HEK293 (cell line): ENCODE results near the gene NR1H2.

Experiments used
- CTCF ChIA-PET: fragments of 350-600 bp; formaldehyde crosslinking; extraction: SDS; loops from one replicate; lab custom pipeline; 2021; ENCODE audit warnings: antibody characterized with exemption; lab: Yijun Ruan, JAX
- POLR2A ChIA-PET: fragments of 300-600 bp; formaldehyde crosslinking; extraction: SDS; loops from one replicate; lab custom pipeline; 2020; ENCODE audit warnings: antibody characterized with exemption, inconsistent platforms; lab: Yijun Ruan, JAX
- H3K27ac ChIP-seq: fragments of 200-500 bp; sonication (Bioruptor generic); 2 replicates; pipeline ENCODE4 v1.5.1; 2014; ENCODE audit warnings: low read depth, low read length, control low read depth, inconsistent platforms; ENCODE audit errors: extremely low read depth
- H3K36me3 ChIP-seq, 2 experiments: fragments of 200-500 bp in 1 of 2; sonication (Bioruptor generic) in 1 of 2; 1 replicate in 1 of 2; 2 replicates in 1 of 2; pipeline ENCODE4 v1.5.1; 2014 to 2017; ENCODE audit warnings: inconsistent platforms in 2 of 2, low read length in 2 of 2; ENCODE audit not compliant: control insufficient read depth in 2 of 2, insufficient read depth in 1 of 2
- H3K4me1 ChIP-seq: fragments of 200-500 bp; sonication (Bioruptor generic); 2 replicates; pipeline ENCODE4 v1.5.1; 2014; ENCODE audit warnings: mild to moderate bottlenecking, low read length, inconsistent platforms; ENCODE audit not compliant: control insufficient read depth, insufficient read depth
- H3K4me3 ChIP-seq: 2 replicates; pipeline ENCODE4 v1.5.1; 2011; ENCODE audit warnings: low read depth, mild to moderate bottlenecking, control low read depth, low read length, moderate library complexity
- H3K9me3 ChIP-seq: fragments of 200-500 bp; sonication (Bioruptor generic); 2 replicates; pipeline ENCODE4 v1.5.1; 2014; ENCODE audit warnings: low read depth, low read length, inconsistent platforms; ENCODE audit not compliant: control insufficient read depth, insufficient read depth
- BCL11A ChIP-seq: fragments of 450-650 bp; formaldehyde crosslinking; IDR thresholded peaks from 2 replicates; pipeline ENCODE4 v1.5.1; 2016; ENCODE audit warnings: low read depth, missing biosample characterization, missing genetic modification characterization
- BCL11B ChIP-seq: fragments of 450-650 bp; formaldehyde crosslinking; IDR thresholded peaks from 2 replicates; pipeline ENCODE4 v1.5.1; 2016; ENCODE audit warnings: low read depth, missing biosample characterization, missing genetic modification characterization
- EGR2 ChIP-seq: fragments of 450-650 bp; formaldehyde crosslinking; IDR thresholded peaks from 2 replicates; pipeline ENCODE4 v1.5.1; 2016; ENCODE audit warnings: low read depth, missing biosample characterization, missing genetic modification characterization
- KLF9 ChIP-seq: fragments of 450-650 bp; formaldehyde crosslinking; IDR thresholded peaks from 2 replicates; pipeline ENCODE4 v1.5.1; 2016; ENCODE audit warnings: missing biosample characterization, missing genetic modification characterization, low read depth
- SCRT1 ChIP-seq: fragments of 450-650 bp; formaldehyde crosslinking; IDR thresholded peaks from 2 replicates; pipeline ENCODE4 v1.5.1; 2016; ENCODE audit warnings: missing biosample characterization, missing genetic modification characterization, borderline replicate concordance
- SETDB1 ChIP-seq: IDR thresholded peaks from one replicate; pipeline ENCODE4 v1.6.1; 2017; ENCODE audit warnings: mild to moderate bottlenecking, low read length, moderate library complexity, mixed read lengths; ENCODE audit not compliant: insufficient read length
- ZBTB1 ChIP-seq: fragments of 450-650 bp; formaldehyde crosslinking; IDR thresholded peaks from 2 replicates; pipeline ENCODE4 v1.5.1; 2016; ENCODE audit warnings: missing biosample characterization, missing genetic modification characterization
- ZBTB7A ChIP-seq: fragments of 450-650 bp; formaldehyde crosslinking; IDR thresholded peaks from 2 replicates; pipeline ENCODE4 v1.5.1; 2016; ENCODE audit warnings: low read depth, missing biosample characterization, missing genetic modification characterization
- ZFHX2 ChIP-seq: fragments of 450-650 bp; formaldehyde crosslinking; conservative IDR thresholded peaks from 2 replicates; pipeline ENCODE4 v1.5.1; 2016; ENCODE audit warnings: missing biosample characterization, missing genetic modification characterization
- ZNF157 ChIP-seq: fragments of 450-650 bp; formaldehyde crosslinking; IDR thresholded peaks from 2 replicates; pipeline ENCODE4 v1.5.1; 2016; ENCODE audit warnings: missing biosample characterization, missing genetic modification characterization
- ZNF394 ChIP-seq: fragments of 450-650 bp; formaldehyde crosslinking; IDR thresholded peaks from 2 replicates; pipeline ENCODE4 v1.5.1; 2016; ENCODE audit warnings: missing biosample characterization, missing genetic modification characterization, mild to moderate bottlenecking, moderate library complexity, borderline replicate concordance
- ZNF561 ChIP-seq: fragments of 450-650 bp; IDR thresholded peaks from 2 replicates; pipeline ENCODE4 v1.5.1; 2018; ENCODE audit warnings: missing biosample characterization, missing genetic modification characterization, borderline replicate concordance
- ZNF658 ChIP-seq: fragments of 450-650 bp; formaldehyde crosslinking; IDR thresholded peaks from 2 replicates; pipeline ENCODE4; 2016; ENCODE audit warnings: missing biosample characterization, missing genetic modification characterization
- TF ChIP-seq, protein P1 (sequence below): fragments of 450-650 bp; formaldehyde crosslinking; optimal IDR thresholded peaks from 2 replicates; pipeline ENCODE3; 2016; ENCODE audit warnings: missing biosample characterization, mild to moderate bottlenecking, missing genetic modification characterization
- TF ChIP-seq, protein P2 (sequence below): fragments of 450-650 bp; formaldehyde crosslinking; IDR thresholded peaks from 2 replicates; pipeline ENCODE4; 2016; ENCODE audit warnings: missing biosample characterization, missing genetic modification characterization
- TF ChIP-seq, protein P3 (sequence below): fragments of 450-650 bp; formaldehyde crosslinking; IDR thresholded peaks from 2 replicates; pipeline ENCODE4 v1.5.1; 2016; ENCODE audit warnings: missing biosample characterization, missing genetic modification characterization
- TF ChIP-seq, protein P4 (sequence below): fragments of 450-650 bp; formaldehyde crosslinking; IDR thresholded peaks from 2 replicates; pipeline ENCODE4 v1.5.1; 2016; ENCODE audit warnings: missing biosample characterization, missing genetic modification characterization
- TF ChIP-seq, protein P5 (sequence below): fragments of 450-650 bp; formaldehyde crosslinking; IDR thresholded peaks from 2 replicates; pipeline ENCODE4 v1.5.1; 2016; ENCODE audit warnings: missing biosample characterization, missing genetic modification characterization, borderline replicate concordance
- TF ChIP-seq, protein P6 (sequence below): fragments of 450-650 bp; formaldehyde crosslinking; IDR thresholded peaks from 2 replicates; pipeline ENCODE4 v1.5.1; 2016; ENCODE audit warnings: missing biosample characterization, missing genetic modification characterization

The NR1H2 gene

DNA sequence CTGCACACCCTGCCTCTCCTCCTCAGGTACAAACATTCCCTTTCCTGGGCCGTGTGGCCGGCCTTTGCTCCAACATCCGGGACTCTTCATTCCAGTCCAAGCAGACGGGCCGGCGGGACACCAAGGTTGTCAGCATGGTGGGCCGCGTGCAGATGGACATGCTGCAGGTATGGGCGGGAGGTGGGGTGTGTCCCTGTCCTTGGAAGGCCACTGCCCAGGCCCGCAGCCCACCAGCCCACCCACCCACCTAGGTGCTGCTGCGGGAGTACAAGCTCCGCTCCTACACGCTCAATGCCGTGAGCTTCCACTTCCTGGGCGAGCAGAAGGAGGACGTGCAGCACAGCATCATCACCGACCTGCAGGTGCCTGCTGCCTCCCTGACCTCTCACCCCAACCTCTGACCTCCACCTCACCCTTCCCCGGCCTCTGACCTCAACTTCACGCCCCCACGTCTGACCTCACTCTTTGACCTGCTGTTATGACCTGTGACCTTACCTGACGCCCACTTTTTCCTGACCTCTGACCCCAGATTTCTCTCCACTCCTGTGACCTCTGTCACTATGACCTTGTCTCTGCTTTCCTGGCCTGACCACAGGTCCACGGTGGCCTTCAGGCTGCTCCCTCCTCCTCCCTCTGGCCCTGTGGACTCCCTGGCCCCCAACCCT, 30.0 kb downstream of the NR1H2 start:
- Histone ChIP-seq H3K27ac (no peak overlapping the region), H3K4me3 (no peak overlapping the region), H3K36me3 (peaks cover 35 to 81% of the 10 kb centered on the region in 2 experiments), H3K4me1 (no peaks in the 10 kb centered on the region), H3K9me3 (no peaks in the 10 kb centered on the region)
- TF ChIP-seq BCL11A (peak; percentile 100), SETDB1 (no peak), ZFHX2 (tag by site-specific recombination) (peak; percentile 42; the same call in 1 of the 2 replicates), SCRT1 (tag by site-specific recombination) (no peak), ZBTB7A (tag by site-specific recombination) (0 out of 2 replicates have a peak, but pooled peaks have one; percentile 50), BCL11B (tag by site-specific recombination) (peak; percentile 100), ZNF561 (no peak), EGR2 (tag by site-specific recombination) (peak; percentile 44; the same call in 1 of the 2 replicates), KLF9 (tag by site-specific recombination) (no peak), ZBTB1 (tag by site-specific recombination) (no peak)
- TF ChIP-seq, protein P1, sequence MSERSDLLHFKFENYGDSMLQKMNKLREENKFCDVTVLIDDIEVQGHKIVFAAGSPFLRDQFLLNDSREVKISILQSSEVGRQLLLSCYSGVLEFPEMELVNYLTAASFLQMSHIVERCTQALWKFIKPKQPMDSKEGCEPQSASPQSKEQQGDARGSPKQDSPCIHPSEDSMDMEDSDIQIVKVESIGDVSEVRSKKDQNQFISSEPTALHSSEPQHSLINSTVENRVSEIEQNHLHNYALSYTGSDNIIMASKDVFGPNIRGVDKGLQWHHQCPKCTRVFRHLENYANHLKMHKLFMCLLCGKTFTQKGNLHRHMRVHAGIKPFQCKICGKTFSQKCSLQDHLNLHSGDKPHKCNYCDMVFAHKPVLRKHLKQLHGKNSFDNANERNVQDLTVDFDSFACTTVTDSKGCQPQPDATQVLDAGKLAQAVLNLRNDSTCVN (tag by site-specific recombination), result no peak
- TF ChIP-seq, protein P2, sequence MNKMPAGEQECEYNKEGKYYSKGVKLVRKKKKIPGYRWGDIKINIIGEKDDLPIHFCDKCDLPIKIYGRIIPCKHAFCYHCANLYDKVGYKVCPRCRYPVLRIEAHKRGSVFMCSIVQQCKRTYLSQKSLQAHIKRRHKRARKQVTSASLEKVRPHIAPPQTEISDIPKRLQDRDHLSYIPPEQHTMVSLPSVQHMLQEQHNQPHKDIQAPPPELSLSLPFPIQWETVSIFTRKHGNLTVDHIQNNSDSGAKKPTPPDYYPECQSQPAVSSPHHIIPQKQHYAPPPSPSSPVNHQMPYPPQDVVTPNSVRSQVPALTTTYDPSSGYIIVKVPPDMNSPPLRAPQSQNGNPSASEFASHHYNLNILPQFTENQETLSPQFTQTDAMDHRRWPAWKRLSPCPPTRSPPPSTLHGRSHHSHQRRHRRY (tag by site-specific recombination), result no peak
- TF ChIP-seq, protein P3, sequence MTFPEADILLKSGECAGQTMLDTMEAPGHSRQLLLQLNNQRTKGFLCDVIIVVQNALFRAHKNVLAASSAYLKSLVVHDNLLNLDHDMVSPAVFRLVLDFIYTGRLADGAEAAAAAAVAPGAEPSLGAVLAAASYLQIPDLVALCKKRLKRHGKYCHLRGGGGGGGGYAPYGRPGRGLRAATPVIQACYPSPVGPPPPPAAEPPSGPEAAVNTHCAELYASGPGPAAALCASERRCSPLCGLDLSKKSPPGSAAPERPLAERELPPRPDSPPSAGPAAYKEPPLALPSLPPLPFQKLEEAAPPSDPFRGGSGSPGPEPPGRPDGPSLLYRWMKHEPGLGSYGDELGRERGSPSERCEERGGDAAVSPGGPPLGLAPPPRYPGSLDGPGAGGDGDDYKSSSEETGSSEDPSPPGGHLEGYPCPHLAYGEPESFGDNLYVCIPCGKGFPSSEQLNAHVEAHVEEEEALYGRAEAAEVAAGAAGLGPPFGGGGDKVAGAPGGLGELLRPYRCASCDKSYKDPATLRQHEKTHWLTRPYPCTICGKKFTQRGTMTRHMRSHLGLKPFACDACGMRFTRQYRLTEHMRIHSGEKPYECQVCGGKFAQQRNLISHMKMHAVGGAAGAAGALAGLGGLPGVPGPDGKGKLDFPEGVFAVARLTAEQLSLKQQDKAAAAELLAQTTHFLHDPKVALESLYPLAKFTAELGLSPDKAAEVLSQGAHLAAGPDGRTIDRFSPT (tag by site-specific recombination), result 0 out of 2 replicates have a peak, but pooled peaks have one; percentile 22
- TF ChIP-seq, protein P4, sequence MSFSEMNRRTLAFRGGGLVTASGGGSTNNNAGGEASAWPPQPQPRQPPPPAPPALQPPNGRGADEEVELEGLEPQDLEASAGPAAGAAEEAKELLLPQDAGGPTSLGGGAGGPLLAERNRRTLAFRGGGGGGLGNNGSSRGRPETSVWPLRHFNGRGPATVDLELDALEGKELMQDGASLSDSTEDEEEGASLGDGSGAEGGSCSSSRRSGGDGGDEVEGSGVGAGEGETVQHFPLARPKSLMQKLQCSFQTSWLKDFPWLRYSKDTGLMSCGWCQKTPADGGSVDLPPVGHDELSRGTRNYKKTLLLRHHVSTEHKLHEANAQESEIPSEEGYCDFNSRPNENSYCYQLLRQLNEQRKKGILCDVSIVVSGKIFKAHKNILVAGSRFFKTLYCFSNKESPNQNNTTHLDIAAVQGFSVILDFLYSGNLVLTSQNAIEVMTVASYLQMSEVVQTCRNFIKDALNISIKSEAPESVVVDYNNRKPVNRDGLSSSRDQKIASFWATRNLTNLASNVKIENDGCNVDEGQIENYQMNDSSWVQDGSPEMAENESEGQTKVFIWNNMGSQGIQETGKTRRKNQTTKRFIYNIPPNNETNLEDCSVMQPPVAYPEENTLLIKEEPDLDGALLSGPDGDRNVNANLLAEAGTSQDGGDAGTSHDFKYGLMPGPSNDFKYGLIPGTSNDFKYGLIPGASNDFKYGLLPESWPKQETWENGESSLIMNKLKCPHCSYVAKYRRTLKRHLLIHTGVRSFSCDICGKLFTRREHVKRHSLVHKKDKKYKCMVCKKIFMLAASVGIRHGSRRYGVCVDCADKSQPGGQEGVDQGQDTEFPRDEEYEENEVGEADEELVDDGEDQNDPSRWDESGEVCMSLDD (tag by site-specific recombination), result peak; percentile 56; the same call in 1 of the 2 replicates
- ChIA-PET POLR2A (no interaction called here), CTCF (interaction anchor here (0.5 kb wide), 1 partner anchor 49 kb away, joined by 3 read pairs; no protein-coding TSS in a partner anchor)

DNA sequence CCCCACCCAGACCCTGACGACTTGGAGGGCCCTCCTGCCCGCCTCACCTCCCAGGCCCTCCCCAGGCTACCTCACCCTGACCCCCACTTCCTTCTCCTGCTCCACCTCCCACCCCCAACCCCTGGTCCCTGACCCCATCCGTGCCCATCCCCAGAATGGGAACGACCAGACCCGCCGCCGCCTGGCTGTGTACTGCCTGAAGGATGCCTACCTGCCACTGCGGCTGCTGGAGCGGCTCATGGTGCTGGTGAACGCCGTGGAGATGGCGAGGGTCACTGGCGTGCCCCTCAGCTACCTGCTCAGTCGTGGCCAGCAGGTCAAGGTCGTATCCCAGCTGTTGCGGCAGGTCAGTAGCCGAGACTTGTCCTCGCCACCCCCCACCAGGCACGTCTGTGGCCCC, 30.6 kb downstream of the NR1H2 start:
- no peaks in the 10 kb centered on the region for H3K9me3 ChIP-seq
- H3K4me3 ChIP-seq, result no peak overlapping the region
- no peaks in the 10 kb centered on the region for H3K4me1 ChIP-seq
- H3K27ac ChIP-seq, result no peak overlapping the region
- CTCF ChIA-PET, result interaction anchor here (0.5 kb wide), 1 partner anchor 50 kb away, joined by 3 read pairs; no protein-coding TSS in a partner anchor
- POLR2A ChIA-PET, result no interaction called here
- peaks cover 40 to 78% of the 10 kb centered on the region in 2 experiments for H3K36me3 ChIP-seq
- TF ChIP-seq, protein P5, sequence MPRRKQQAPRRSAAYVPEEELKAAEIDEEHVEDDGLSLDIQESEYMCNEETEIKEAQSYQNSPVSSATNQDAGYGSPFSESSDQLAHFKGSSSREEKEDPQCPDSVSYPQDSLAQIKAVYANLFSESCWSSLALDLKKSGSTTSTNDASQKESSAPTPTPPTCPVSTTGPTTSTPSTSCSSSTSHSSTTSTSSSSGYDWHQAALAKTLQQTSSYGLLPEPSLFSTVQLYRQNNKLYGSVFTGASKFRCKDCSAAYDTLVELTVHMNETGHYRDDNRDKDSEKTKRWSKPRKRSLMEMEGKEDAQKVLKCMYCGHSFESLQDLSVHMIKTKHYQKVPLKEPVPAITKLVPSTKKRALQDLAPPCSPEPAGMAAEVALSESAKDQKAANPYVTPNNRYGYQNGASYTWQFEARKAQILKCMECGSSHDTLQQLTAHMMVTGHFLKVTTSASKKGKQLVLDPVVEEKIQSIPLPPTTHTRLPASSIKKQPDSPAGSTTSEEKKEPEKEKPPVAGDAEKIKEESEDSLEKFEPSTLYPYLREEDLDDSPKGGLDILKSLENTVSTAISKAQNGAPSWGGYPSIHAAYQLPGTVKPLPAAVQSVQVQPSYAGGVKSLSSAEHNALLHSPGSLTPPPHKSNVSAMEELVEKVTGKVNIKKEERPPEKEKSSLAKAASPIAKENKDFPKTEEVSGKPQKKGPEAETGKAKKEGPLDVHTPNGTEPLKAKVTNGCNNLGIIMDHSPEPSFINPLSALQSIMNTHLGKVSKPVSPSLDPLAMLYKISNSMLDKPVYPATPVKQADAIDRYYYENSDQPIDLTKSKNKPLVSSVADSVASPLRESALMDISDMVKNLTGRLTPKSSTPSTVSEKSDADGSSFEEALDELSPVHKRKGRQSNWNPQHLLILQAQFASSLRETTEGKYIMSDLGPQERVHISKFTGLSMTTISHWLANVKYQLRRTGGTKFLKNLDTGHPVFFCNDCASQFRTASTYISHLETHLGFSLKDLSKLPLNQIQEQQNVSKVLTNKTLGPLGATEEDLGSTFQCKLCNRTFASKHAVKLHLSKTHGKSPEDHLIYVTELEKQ (tag by site-specific recombination), result no peak
- TF ChIP-seq ZNF394, result no peak
- TF ChIP-seq ZNF658 (tag by site-specific recombination), result no peak
- TF ChIP-seq, protein P6, sequence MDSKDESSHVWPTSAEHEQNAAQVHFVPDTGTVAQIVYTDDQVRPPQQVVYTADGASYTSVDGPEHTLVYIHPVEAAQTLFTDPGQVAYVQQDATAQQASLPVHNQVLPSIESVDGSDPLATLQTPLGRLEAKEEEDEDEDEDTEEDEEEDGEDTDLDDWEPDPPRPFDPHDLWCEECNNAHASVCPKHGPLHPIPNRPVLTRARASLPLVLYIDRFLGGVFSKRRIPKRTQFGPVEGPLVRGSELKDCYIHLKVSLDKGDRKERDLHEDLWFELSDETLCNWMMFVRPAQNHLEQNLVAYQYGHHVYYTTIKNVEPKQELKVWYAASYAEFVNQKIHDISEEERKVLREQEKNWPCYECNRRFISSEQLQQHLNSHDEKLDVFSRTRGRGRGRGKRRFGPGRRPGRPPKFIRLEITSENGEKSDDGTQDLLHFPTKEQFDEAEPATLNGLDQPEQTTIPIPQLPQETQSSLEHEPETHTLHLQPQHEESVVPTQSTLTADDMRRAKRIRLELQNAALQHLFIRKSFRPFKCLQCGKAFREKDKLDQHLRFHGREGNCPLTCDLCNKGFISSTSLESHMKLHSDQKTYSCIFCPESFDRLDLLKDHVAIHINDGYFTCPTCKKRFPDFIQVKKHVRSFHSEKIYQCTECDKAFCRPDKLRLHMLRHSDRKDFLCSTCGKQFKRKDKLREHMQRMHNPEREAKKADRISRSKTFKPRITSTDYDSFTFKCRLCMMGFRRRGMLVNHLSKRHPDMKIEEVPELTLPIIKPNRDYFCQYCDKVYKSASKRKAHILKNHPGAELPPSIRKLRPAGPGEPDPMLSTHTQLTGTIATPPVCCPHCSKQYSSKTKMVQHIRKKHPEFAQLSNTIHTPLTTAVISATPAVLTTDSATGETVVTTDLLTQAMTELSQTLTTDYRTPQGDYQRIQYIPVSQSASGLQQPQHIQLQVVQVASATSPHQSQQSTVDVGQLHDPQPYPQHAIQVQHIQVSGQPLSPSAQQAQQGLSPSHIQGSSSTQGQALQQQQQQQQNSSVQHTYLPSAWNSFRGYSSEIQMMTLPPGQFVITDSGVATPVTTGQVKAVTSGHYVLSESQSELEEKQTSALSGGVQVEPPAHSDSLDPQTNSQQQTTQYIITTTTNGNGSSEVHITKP (tag by site-specific recombination), result no peak
- no peak for TF ChIP-seq ZNF157 (tag by site-specific recombination)
